PC-3 (cell line): ENCODE results near the gene AMER3. TPM values are rescaled to one million over a fixed set of nuclear protein-coding genes. Genes with fewer than 3 reads are reported as not detected.

Experiments used
- ATAC-seq: fragments of 200-7000 bp; cut with Tn5 transposase; 2 replicates; pipeline ENCODE4 v1.9.1; 2020; ENCODE audit warnings: mild to moderate bottlenecking, moderate library complexity
- BruUV-seq: library from RNA; stranded (reverse); fragments of 400-500 nt; replicated peaks from 2 replicates; lab custom pipeline; 2021; lab: Mats Ljungman, UMichigan
- CTCF ChIA-PET: fragments of 300-600 bp; sonication (Branson Sonifier 250); formaldehyde crosslinking; loops from one replicate; lab custom pipeline; 2022; ENCODE audit warnings: antibody characterized with exemption; lab: Charles Lee
- POLR2A ChIA-PET: fragments of 300-600 bp; sonication (Branson Sonifier 250); formaldehyde crosslinking; loops from one replicate; lab custom pipeline; 2022; ENCODE audit warnings: antibody characterized with exemption; ENCODE audit not compliant: unreplicated experiment; lab: Charles Lee
- DNase-seq: peaks from one replicate; pipeline ENCODE4 v3.0.0-alpha.2; 2015
- H2AFZ ChIP-seq: fragments of 300-600 bp; sonication (generic); 2 replicates; pipeline ENCODE4 v1.6.0; 2016; ENCODE audit warnings: antibody characterized with exemption, low read length
- H3F3A ChIP-seq: fragments of 300-600 bp; sonication (generic); one replicate; pipeline ENCODE4 v1.6.0; 2017; ENCODE audit warnings: antibody characterized with exemption, low read length, control low read depth, mild to moderate bottlenecking; ENCODE audit not compliant: unreplicated experiment
- H3K27ac ChIP-seq: fragments of 300-600 bp; sonication (generic); 2 replicates; pipeline ENCODE4 v1.5.1; 2016; ENCODE audit warnings: mild to moderate bottlenecking, low read length
- H3K27me3 ChIP-seq: fragments of 300-600 bp; sonication (generic); 2 replicates; pipeline ENCODE4 v1.6.1; 2016; ENCODE audit warnings: low read length, mixed read lengths
- H3K36me3 ChIP-seq: fragments of 300-600 bp; sonication (generic); 2 replicates; pipeline ENCODE4 v1.6.1; 2016; ENCODE audit warnings: low read depth, mixed run types, low read length, mixed read lengths
- H3K4me1 ChIP-seq: fragments of 300-600 bp; sonication (generic); 2 replicates; pipeline ENCODE4 v1.5.1; 2016; ENCODE audit warnings: low read length; ENCODE audit not compliant: insufficient read depth
- H3K4me2 ChIP-seq: fragments of 300-600 bp; sonication (generic); 2 replicates; pipeline ENCODE4 v1.6.0; 2016; ENCODE audit warnings: low read length
- H3K4me3 ChIP-seq: fragments of 300-600 bp; sonication (generic); 2 replicates; pipeline ENCODE4 v1.5.1; 2016; ENCODE audit warnings: mild to moderate bottlenecking, low read length, mixed read lengths
- H3K79me2 ChIP-seq: fragments of 300-600 bp; sonication (generic); 2 replicates; pipeline ENCODE4 v1.6.1; 2017; ENCODE audit warnings: low read length, mixed read lengths
- H3K9ac ChIP-seq: fragments of 300-600 bp; sonication (generic); 2 replicates; pipeline ENCODE4 v1.6.0; 2016; ENCODE audit warnings: mild to moderate bottlenecking, low read length
- H3K9me2 ChIP-seq: fragments of 300-600 bp; sonication (generic); replicated peaks from 2 replicates; pipeline ENCODE4 v1.6.1; 2016; ENCODE audit warnings: mixed run types, low read length, mixed read lengths
- H3K9me3 ChIP-seq: fragments of 300-600 bp; sonication (generic); 2 replicates; pipeline ENCODE4 v1.6.1; 2016; ENCODE audit warnings: low read length, mixed read lengths
- H4K20me1 ChIP-seq: fragments of 300-600 bp; sonication (generic); 2 replicates; pipeline ENCODE4 v1.6.1; 2016; ENCODE audit warnings: low read length, mixed read lengths
- CTCF ChIP-seq: fragments of 300-600 bp; sonication (generic); conservative IDR thresholded peaks from 2 replicates; pipeline ENCODE4 v1.5.1; 2017; ENCODE audit warnings: antibody characterized with exemption, low read depth, mild to moderate bottlenecking, low read length
- EZH2 ChIP-seq: fragments of 300-600 bp; sonication (generic); IDR thresholded peaks from one replicate; pipeline ENCODE4 v1.6.1; 2017; ENCODE audit warnings: antibody characterized with exemption, mild to moderate bottlenecking, low read length; ENCODE audit not compliant: unreplicated experiment
- EZH2phosphoT487 ChIP-seq: fragments of 300-600 bp; sonication (generic); IDR thresholded peaks from 2 replicates; pipeline ENCODE4 v1.6.1; 2018; ENCODE audit warnings: mild to moderate bottlenecking, antibody characterized with exemption, low read length, borderline replicate concordance
- intact Hi-C: fragments of 100-400 bp; cut with micrococcal nuclease; formaldehyde crosslinking; loops from 2 replicates; pipeline ENCODE4 v1.9.0; 2023
- total RNA-seq: library from RNA; depleted of rRNA; stranded (reverse); fragments of >200 nt; gene quantifications from 2 replicates; pipeline ENCODE4 v1.2.3, GENCODE V29; 2014

The AMER3 gene
- total RNA-seq, 1 experiment from 2014 or later, result not detected

GRCh38 chr2:130764035-130764820, 8.9 kb downstream of the AMER3 start:
- CTCF ChIA-PET, result no interaction called here

GRCh38 chr2:130764821-130765115, 9.4 kb downstream of the AMER3 start:
- ChIA-PET POLR2A (interaction anchor here (0.6 kb wide), 1 partner anchor 69 kb away, joined by 3 read pairs; no protein-coding TSS in a partner anchor), CTCF (no interaction called here)
- no peaks in the 10 kb centered on the region for H3K79me2 ChIP-seq
- no peaks in the 10 kb centered on the region for H4K20me1 ChIP-seq
- no peak overlapping the region for H3K4me3 ChIP-seq
- H3K36me3 ChIP-seq, result no peaks in the 10 kb centered on the region
- H3K4me1 ChIP-seq, result no peaks in the 10 kb centered on the region
- H3K9me3 ChIP-seq, result no peaks in the 10 kb centered on the region
- H3K9ac ChIP-seq, result no peak overlapping the region
- no peak overlapping the region for H3K27ac ChIP-seq
- H3F3A ChIP-seq, result no peaks in the 10 kb centered on the region
- no peak overlapping the region for H3K4me2 ChIP-seq
- TF ChIP-seq CTCF (no peak), EZH2phosphoT487 (no peak), EZH2 (no peak)
- BruUV-seq, result no TSS peak
- no peak overlapping the region for H2AFZ ChIP-seq
- intact Hi-C loops, result no loop called here
- no peaks in the 10 kb centered on the region for H3K9me2 ChIP-seq
- ATAC-seq (no peak), DNase-seq (no peak)
- peaks cover 75% of the 10 kb centered on the region for H3K27me3 ChIP-seq

More at GRCh38 chr2:130764035-130764820, 8.9 kb downstream of the AMER3 start:
- ATAC-seq (no peak), DNase-seq (no peak)
- no peak overlapping the region for H3K9ac ChIP-seq
- intact Hi-C loops, result no loop called here
- peaks cover 77% of the 10 kb centered on the region for H3K27me3 ChIP-seq
- no TSS peak for BruUV-seq
- no peaks in the 10 kb centered on the region for H3K4me1 ChIP-seq
- H3K4me3 ChIP-seq, result no peak overlapping the region
- no peak for TF ChIP-seq EZH2phosphoT487
- H4K20me1 ChIP-seq, result no peaks in the 10 kb centered on the region
- no peaks in the 10 kb centered on the region for H3K79me2 ChIP-seq
- H3K4me2 ChIP-seq, result no peak overlapping the region
- POLR2A ChIA-PET, result no interaction called here
- no peak overlapping the region for H2AFZ ChIP-seq
- no peaks in the 10 kb centered on the region for H3K9me3 ChIP-seq
- H3K36me3 ChIP-seq, result no peaks in the 10 kb centered on the region
- H3K27ac ChIP-seq, result no peak overlapping the region
- H3F3A ChIP-seq, result no peaks in the 10 kb centered on the region
- no peaks in the 10 kb centered on the region for H3K9me2 ChIP-seq

- no peaks in the 10 kb centered on the region for H3K4me1 ChIP-seq
- H3K9ac ChIP-seq, result no peak overlapping the region
- peaks cover 69% of the 10 kb centered on the region for H3K27me3 ChIP-seq
- POLR2A ChIA-PET, result no interaction called here
- no peaks in the 10 kb centered on the region for H3K9me2 ChIP-seq
- no peak overlapping the region for H3K27ac ChIP-seq
- DNase-seq (no peak), ATAC-seq (no peak)
- no peak overlapping the region for H3K4me3 ChIP-seq
- no peaks in the 10 kb centered on the region for H3K9me3 ChIP-seq
- no peak overlapping the region for H2AFZ ChIP-seq
- no TSS peak for BruUV-seq
- no peaks in the 10 kb centered on the region for H3K79me2 ChIP-seq
- no peaks in the 10 kb centered on the region for H3F3A ChIP-seq
- TF ChIP-seq EZH2phosphoT487 (no peak), CTCF (no peak), EZH2 (no peak)
- H4K20me1 ChIP-seq, result no peaks in the 10 kb centered on the region
- intact Hi-C loops, result no loop called here
- H3K4me2 ChIP-seq, result no peak overlapping the region
- no peaks in the 10 kb centered on the region for H3K36me3 ChIP-seq
- CTCF ChIA-PET, result no interaction called here
Observed at GRCh38 chr2:130765464-130765863, 10.1 kb downstream of the AMER3 start.
